ENCODE data around the gene BRMS1. TPM values are rescaled to one million over a fixed set of nuclear protein-coding genes. Genes with fewer than 3 reads are reported as not detected.
"Not testable (repeated sequence)": the region's sequence is repeated elsewhere in the genome, so short reads cannot be mapped to it uniquely, and the experiment has no call there.

The BRMS1 gene
- total RNA-seq, 1 experiment from 2014 or later = 93.5 TPM

- Histone ChIP-seq H3K4me3 (ENCODE audit: low read depth, low read length, poor library complexity, severe bottlenecking) (no peak overlapping the region), H3K27me3 (replicated peaks; ENCODE audit: insufficient read depth, low read depth, low read length, poor library complexity) (no peaks in the 10 kb centered on the region), H3K27ac (ENCODE audit: low read depth, low read length, poor library complexity, severe bottlenecking) (no peak overlapping the region), H3K36me3 (ENCODE audit: insufficient read depth, low read length, poor library complexity, severe bottlenecking) (peaks cover 28% of the 10 kb centered on the region), H3K9me3 (ENCODE audit: low read depth, low read length, poor library complexity, severe bottlenecking) (no peaks in the 10 kb centered on the region), H3K4me1 (ENCODE audit: insufficient read depth, low read length, poor library complexity, severe bottlenecking) (no peaks in the 10 kb centered on the region)
- intact Hi-C loops (cut with micrococcal nuclease; ENCODE audit: unreplicated experiment) = no loop called here
- ChIA-PET CTCF (no interaction called here), POLR2A (ENCODE audit: low non-redundant PET) (no interaction called here)
- no TSS peak for BruUV-seq (replicated peaks)
- no peak for DNase-seq (ENCODE audit: low spot score)
- TF ChIP-seq CTCF (conservative IDR thresholded peaks at IDR 0.05; ENCODE audit: low read depth, low read length) = no peak
- TF ChIP-seq EZH2 (IDR thresholded peaks at IDR 0.05; ENCODE audit: borderline replicate concordance, low read depth, low read length, poor library complexity, severe bottlenecking) = no peak
Measured at GRCh38 chr11:66359662-66360087, 14.8 kb upstream of the BRMS1 start.

GRCh38 chr11:66350560-66351235 lies 5.8 kb upstream of the BRMS1 start:
- H3K27me3 ChIP-seq (replicated peaks; ENCODE audit: insufficient read depth, low read depth, low read length, poor library complexity); H3K27ac ChIP-seq (ENCODE audit: low read depth, low read length, poor library complexity, severe bottlenecking); CTCF ChIA-PET; H3K36me3 ChIP-seq (ENCODE audit: insufficient read depth, low read length, poor library complexity, severe bottlenecking); intact Hi-C loops (cut with micrococcal nuclease; ENCODE audit: unreplicated experiment); DNase-seq (ENCODE audit: low spot score); H3K4me3 ChIP-seq (ENCODE audit: low read depth, low read length, poor library complexity, severe bottlenecking); BruUV-seq (replicated peaks); H3K9me3 ChIP-seq (ENCODE audit: low read depth, low read length, poor library complexity, severe bottlenecking); POLR2A ChIA-PET (ENCODE audit: low non-redundant PET): not testable (repeated sequence)
- H3K4me1 ChIP-seq (ENCODE audit: insufficient read depth, low read length, poor library complexity, severe bottlenecking) = peaks cover 20% of the 10 kb centered on the region

- Histone ChIP-seq H3K27ac (ENCODE audit: low read depth, low read length, poor library complexity, severe bottlenecking) (no peak overlapping the region), H3K36me3 (ENCODE audit: insufficient read depth, low read length, poor library complexity, severe bottlenecking) (no peaks in the 10 kb centered on the region), H3K9me3 (ENCODE audit: low read depth, low read length, poor library complexity, severe bottlenecking) (no peaks in the 10 kb centered on the region), H3K4me1 (ENCODE audit: insufficient read depth, low read length, poor library complexity, severe bottlenecking) (peaks cover 28% of the 10 kb centered on the region), H3K4me3 (ENCODE audit: low read depth, low read length, poor library complexity, severe bottlenecking) (no peak overlapping the region), H3K27me3 (replicated peaks; ENCODE audit: insufficient read depth, low read depth, low read length, poor library complexity) (no peaks in the 10 kb centered on the region)
- TF ChIP-seq CTCF (conservative IDR thresholded peaks at IDR 0.05; ENCODE audit: low read depth, low read length) (no peak), EZH2 (IDR thresholded peaks at IDR 0.05; ENCODE audit: borderline replicate concordance, low read depth, low read length, poor library complexity, severe bottlenecking) (no peak)
- intact Hi-C loops (cut with micrococcal nuclease; ENCODE audit: unreplicated experiment) = no loop called here
- no TSS peak for BruUV-seq (replicated peaks)
- ChIA-PET POLR2A (ENCODE audit: low non-redundant PET) (no interaction called here), CTCF (no interaction called here)
- DNase-seq (ENCODE audit: low spot score) = no peak
Measured at GRCh38 chr11:66349084-66349386, 4.1 kb upstream of the BRMS1 start.
